Activated B cell treated with CpG ODN at 0.5 μM for 24 hours (primary cell): ENCODE data around the gene TARP. TPM values are rescaled to one million over a fixed set of nuclear protein-coding genes. Genes with fewer than 3 reads are reported as not detected.

ENCODE experiments used
- ATAC-seq: fragments of 200-7000 bp; cut with Tn5 transposase; one replicate; pipeline ENCODE4 v1.10.0; 2021; ENCODE audit warnings: low read depth, mild to moderate bottlenecking, moderate library complexity
- CTCF ChIA-PET: fragments of 350-600 bp; sonication (Branson Sonifier 250); formaldehyde crosslinking; loops from one replicate; lab custom pipeline; 2021; ENCODE audit warnings: antibody characterized with exemption; lab: Charles Lee
- POLR2A ChIA-PET: fragments of 350-600 bp; sonication (Branson Sonifier 250); formaldehyde crosslinking; loops from one replicate; lab custom pipeline; 2021; ENCODE audit warnings: antibody characterized with exemption; lab: Charles Lee
- DNase-seq: peaks from one replicate; pipeline ENCODE4 v3.0.0; 2022
- H3K27ac Mint-ChIP-seq: one replicate; pipeline ENCODE4 v1.8.0; 2020; ENCODE audit warnings: mixed read lengths
- H3K27me3 Mint-ChIP-seq: one replicate; pipeline ENCODE4 v1.8.0; 2021; ENCODE audit warnings: mixed read lengths
- H3K36me3 Mint-ChIP-seq: one replicate; pipeline ENCODE4 v1.8.0; 2021; ENCODE audit warnings: low read depth, mixed read lengths
- H3K4me1 Mint-ChIP-seq: one replicate; pipeline ENCODE4 v1.8.0; 2021; ENCODE audit warnings: mixed read lengths
- H3K4me3 Mint-ChIP-seq: one replicate; pipeline ENCODE4 v1.8.0; 2020; ENCODE audit warnings: mild to moderate bottlenecking, mixed read lengths
- H3K9me3 Mint-ChIP-seq: one replicate; pipeline ENCODE4 v1.8.0; 2020; ENCODE audit warnings: mixed read lengths
- intact Hi-C: fragments of 100-400 bp; cut with micrococcal nuclease; formaldehyde crosslinking; loops from one replicate; pipeline ENCODE4 v1.15.1; 2024
- total RNA-seq: library from RNA; stranded (reverse); gene quantifications from 2 replicates; pipeline ENCODE4 v1.2.3, GENCODE V29; 2022
- TF ChIP-seq, protein P1 (sequence below): fragments of 200-600 bp; IDR thresholded peaks from one replicate; pipeline ENCODE4 v1.8.0; 2022; ENCODE audit warnings: antibody characterized with exemption, mild to moderate bottlenecking

TARP gene

DNA sequence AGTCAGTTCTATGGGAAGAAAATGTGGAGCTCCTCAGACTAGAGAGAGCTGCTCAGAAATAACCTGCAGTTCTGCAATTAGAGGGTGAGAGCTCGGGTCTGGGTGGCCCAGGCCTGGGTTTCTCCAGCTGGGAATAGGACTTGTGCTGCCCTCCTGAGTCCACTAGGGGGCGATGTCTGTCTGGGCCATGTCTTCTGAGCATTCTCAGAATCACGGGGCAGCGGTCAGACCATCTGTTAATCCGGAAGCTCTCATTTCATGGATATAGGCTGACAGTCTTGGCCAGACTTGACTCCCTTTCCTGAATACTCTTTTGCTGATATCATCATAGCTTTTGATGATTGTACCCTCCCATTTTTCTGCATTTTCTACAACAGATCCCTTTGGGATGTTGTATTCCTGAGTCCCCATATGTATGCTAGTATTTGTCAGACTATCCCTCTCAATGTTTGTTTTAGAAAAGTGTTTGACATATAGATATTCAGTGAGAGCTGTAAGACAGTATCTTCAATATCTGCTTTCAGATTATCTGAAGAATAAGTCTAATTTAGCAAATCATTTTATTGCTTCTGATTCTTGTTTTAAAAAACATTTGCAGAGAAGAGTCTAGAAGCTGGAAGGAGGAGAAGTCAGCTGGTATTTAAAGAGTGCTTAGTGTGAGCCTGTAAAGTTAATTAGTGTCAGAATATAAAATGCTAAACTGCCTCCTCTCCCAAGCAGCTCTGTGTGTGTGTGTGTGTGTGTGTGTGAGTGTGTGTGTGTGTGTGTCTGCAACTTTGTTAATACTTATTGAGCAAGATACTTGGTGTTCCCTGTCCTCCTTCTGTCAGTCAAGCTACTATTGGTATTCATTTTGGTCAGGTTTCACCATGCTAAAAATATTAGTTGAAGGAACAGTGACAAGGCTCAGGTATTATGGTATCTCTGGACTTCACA, 57.4 kb downstream of the TARP start:
- H3K27me3 Mint-ChIP-seq, result no peaks in the 10 kb centered on the region
- ATAC-seq (peak; percentile 97), DNase-seq (peak; percentile 40)
- no peak overlapping the region for H3K4me3 Mint-ChIP-seq
- POLR2A ChIA-PET, result no interaction called here
- H3K4me1 Mint-ChIP-seq, result peaks cover 7% of the 10 kb centered on the region
- CTCF ChIA-PET, result interaction anchor here (0.6 to 10.2 kb wide), 29 partner anchors 9 to 159 kb away, joined by 3 to 153 read pairs (median 5); partner anchors contain the start of gene STARD3NL
- H3K36me3 Mint-ChIP-seq, result peaks cover 60% of the 10 kb centered on the region
- H3K27ac Mint-ChIP-seq, result no peak overlapping the region
- no peaks in the 10 kb centered on the region for H3K9me3 Mint-ChIP-seq
- TF ChIP-seq, protein P1, sequence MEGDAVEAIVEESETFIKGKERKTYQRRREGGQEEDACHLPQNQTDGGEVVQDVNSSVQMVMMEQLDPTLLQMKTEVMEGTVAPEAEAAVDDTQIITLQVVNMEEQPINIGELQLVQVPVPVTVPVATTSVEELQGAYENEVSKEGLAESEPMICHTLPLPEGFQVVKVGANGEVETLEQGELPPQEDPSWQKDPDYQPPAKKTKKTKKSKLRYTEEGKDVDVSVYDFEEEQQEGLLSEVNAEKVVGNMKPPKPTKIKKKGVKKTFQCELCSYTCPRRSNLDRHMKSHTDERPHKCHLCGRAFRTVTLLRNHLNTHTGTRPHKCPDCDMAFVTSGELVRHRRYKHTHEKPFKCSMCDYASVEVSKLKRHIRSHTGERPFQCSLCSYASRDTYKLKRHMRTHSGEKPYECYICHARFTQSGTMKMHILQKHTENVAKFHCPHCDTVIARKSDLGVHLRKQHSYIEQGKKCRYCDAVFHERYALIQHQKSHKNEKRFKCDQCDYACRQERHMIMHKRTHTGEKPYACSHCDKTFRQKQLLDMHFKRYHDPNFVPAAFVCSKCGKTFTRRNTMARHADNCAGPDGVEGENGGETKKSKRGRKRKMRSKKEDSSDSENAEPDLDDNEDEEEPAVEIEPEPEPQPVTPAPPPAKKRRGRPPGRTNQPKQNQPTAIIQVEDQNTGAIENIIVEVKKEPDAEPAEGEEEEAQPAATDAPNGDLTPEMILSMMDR, result peak; percentile 75
- intact Hi-C loops, result loop anchor here (1.0 to 10.0 kb wide), 3 partner anchors 37 to 158 kb away; partner anchors contain the start of gene STARD3NL

- DNase-seq (no peak), ATAC-seq (no peak)
- peaks cover 7% of the 10 kb centered on the region for H3K4me1 Mint-ChIP-seq
- intact Hi-C loops, result loop anchor here (1.0 to 10.0 kb wide), 3 partner anchors 36 to 159 kb away; partner anchors contain the start of gene STARD3NL
- TF ChIP-seq, protein P1, result no peak
- POLR2A ChIA-PET, result no interaction called here
- no peaks in the 10 kb centered on the region for H3K27me3 Mint-ChIP-seq
- CTCF ChIA-PET, result interaction anchor here (0.8 to 10.2 kb wide), 25 partner anchors 8 to 160 kb away, joined by 3 to 153 read pairs (median 5); partner anchors contain the start of gene STARD3NL
- H3K36me3 Mint-ChIP-seq, result peaks cover 59% of the 10 kb centered on the region
- no peak overlapping the region for H3K27ac Mint-ChIP-seq
- H3K4me3 Mint-ChIP-seq, result no peak overlapping the region
- no peaks in the 10 kb centered on the region for H3K9me3 Mint-ChIP-seq
Measured at GRCh38 chr7:38215115-38215514, 58.3 kb downstream of the TARP start.

DNA sequence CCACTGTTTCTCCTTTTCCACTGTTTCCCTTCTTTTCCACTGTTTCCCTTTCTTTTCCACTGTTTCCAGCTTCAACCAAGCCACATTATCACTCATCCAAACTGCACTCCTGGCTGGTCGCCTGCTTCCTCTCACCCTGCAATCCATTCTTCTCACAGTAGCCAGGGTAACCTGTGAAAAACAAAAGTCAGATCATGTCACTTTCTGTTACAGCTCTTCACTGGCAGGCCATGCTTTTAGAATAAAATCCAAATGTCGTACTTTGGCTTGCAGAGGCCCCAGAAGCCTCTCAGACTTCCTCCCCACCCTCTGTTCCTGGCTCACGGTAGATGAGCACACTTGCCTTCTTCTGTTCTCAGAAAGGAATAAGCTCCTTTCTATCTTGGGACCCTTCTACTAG, 61.5 kb downstream of the TARP start:
- H3K36me3 Mint-ChIP-seq, result peaks cover 52% of the 10 kb centered on the region
- H3K4me1 Mint-ChIP-seq, result peaks cover 7% of the 10 kb centered on the region
- ChIA-PET POLR2A (no interaction called here), CTCF (interaction anchor here (0.7 to 1.3 kb wide), 2 partner anchors 11 to 158 kb away, joined by 3 to 4 read pairs; no protein-coding TSS in a partner anchor)
- no peak for ATAC-seq
- no peak overlapping the region for H3K27ac Mint-ChIP-seq
- DNase-seq, result no peak
- no peaks in the 10 kb centered on the region for H3K27me3 Mint-ChIP-seq
- H3K4me3 Mint-ChIP-seq, result no peak overlapping the region
- no peaks in the 10 kb centered on the region for H3K9me3 Mint-ChIP-seq
- intact Hi-C loops, result loop anchor here (10.0 kb wide), 1 partner anchor 123 kb away; no protein-coding TSS in a partner anchor
- TF ChIP-seq, protein P1, result no peak

DNA sequence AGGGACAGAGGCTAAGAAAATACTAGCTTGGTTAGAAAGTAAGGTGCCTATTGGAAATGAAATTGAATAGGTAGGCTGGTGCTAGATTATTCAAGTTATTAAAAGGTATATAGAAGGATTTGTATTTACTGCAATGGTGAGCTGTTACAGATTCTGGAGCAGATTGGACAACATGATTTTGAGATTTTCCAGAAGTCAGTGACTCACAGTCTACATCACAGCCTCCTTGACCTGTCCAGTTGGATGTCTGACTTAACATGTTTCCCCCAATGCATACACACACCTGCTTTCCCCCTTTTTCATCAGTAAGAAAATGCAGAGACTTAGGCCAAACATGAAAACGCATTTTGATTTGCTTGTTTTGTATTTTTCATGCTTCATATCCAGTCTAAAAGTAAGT, 62.0 kb downstream of the TARP start:
- no peaks in the 10 kb centered on the region for H3K27me3 Mint-ChIP-seq
- POLR2A ChIA-PET, result no interaction called here
- CTCF ChIA-PET, result interaction anchor here (0.7 to 1.3 kb wide), 2 partner anchors 11 to 159 kb away, joined by 3 to 4 read pairs; no protein-coding TSS in a partner anchor
- TF ChIP-seq, protein P1, result no peak
- intact Hi-C loops, result loop anchor here (10.0 kb wide), 1 partner anchor 123 kb away; no protein-coding TSS in a partner anchor
- peaks cover 7% of the 10 kb centered on the region for H3K4me1 Mint-ChIP-seq
- ATAC-seq (no peak), DNase-seq (no peak)
- H3K4me3 Mint-ChIP-seq, result no peak overlapping the region
- H3K36me3 Mint-ChIP-seq, result peaks cover 51% of the 10 kb centered on the region
- H3K9me3 Mint-ChIP-seq, result no peaks in the 10 kb centered on the region
- no peak overlapping the region for H3K27ac Mint-ChIP-seq

Other genes starting within 250 kb of the TARP start
- 16.2 and 17.4 TPM in 2 replicates for gene STARD3NL, start 95.4 kb downstream of the TARP start, total RNA-seq